Tibial nerve (tissue), 4 donors: ENCODE measurements around the gene PLXNA4. TPM values are rescaled to one million over a fixed set of nuclear protein-coding genes. Genes with fewer than 3 reads are reported as not detected.

ENCODE experiments used
- DNase-seq, 2 donors: peaks; one replicate each; pipeline ENCODE4 v3.0.0-alpha.2; 2019; ENCODE audit warnings: low spot score in 2 of 2
- H3K27ac ChIP-seq, 4 donors: fragments of 200-600 bp; sonication (generic) in 3 of 4; one replicate each; pipeline ENCODE4 v1.5.1; 2017 to 2019; ENCODE audit warnings: mild to moderate bottlenecking in 1 of 4
- H3K27me3 ChIP-seq, 2 donors: fragments of 200-600 bp; sonication (generic) in 1 of 2; one replicate each; pipeline versions ENCODE4 v1.5.1 to v1.6.0; 2017 to 2019
- H3K36me3 ChIP-seq, 3 donors: fragments of 200-600 bp; sonication (generic); one replicate each; pipeline ENCODE4 v1.5.1; 2018 to 2019
- H3K4me1 ChIP-seq, 4 donors: fragments of 200-600 bp; sonication (generic) in 3 of 4; one replicate each; pipeline ENCODE4 v1.5.1; 2017 to 2019
- H3K4me3 ChIP-seq, 4 donors: fragments of 200-600 bp; sonication (generic) in 3 of 4; one replicate each; pipeline ENCODE4 v1.5.1; 2017 to 2019; ENCODE audit warnings: mild to moderate bottlenecking in 1 of 4, moderate library complexity in 1 of 4
- H3K9me3 ChIP-seq, 4 donors: fragments of 200-600 bp; sonication (generic) in 3 of 4; one replicate each; pipeline ENCODE4 v1.5.1; 2017 to 2019
- CTCF ChIP-seq, 5 experiments: fragments of 200-600 bp in 3 of 5; fragments of 450-650 bp in 2 of 5; sonication (generic) in 3 of 5; IDR thresholded peaks; one replicate each; pipeline ENCODE4 v1.5.1; 2016 to 2019; ENCODE audit warnings: antibody characterized with exemption in 5 of 5, mild to moderate bottlenecking in 3 of 5, moderate library complexity in 2 of 5
- EP300 ChIP-seq, 2 donors: sonication (generic); formaldehyde crosslinking; IDR thresholded peaks; one replicate each; pipeline ENCODE4 v1.6.1; 2017; ENCODE audit warnings: antibody characterized with exemption in 2 of 2, mild to moderate bottlenecking in 1 of 2
- POLR2A ChIP-seq, 2 donors: fragments of 450-650 bp; IDR thresholded peaks; one replicate each; pipeline ENCODE4 v1.6.1; 2017; ENCODE audit warnings: antibody characterized with exemption in 2 of 2, mild to moderate bottlenecking in 2 of 2, moderate library complexity in 2 of 2
- WGBS, 2 donors: methylation state at CpG; one replicate each; pipeline ENCODE4 v1.1.5; 2018; 5-methylcytosine and 5-hydroxymethylcytosine counted together
- total RNA-seq, 4 donors: library from RNA; depleted of rRNA; stranded (reverse); fragments of >200 nt; gene quantifications; one replicate each; pipeline ENCODE4 v1.1.0, GENCODE V29; 2016

Gene PLXNA4
- total RNA-seq, 4 donors from 2014 or later, result 12.6 to 32.4 (median 13.7) TPM

DNA sequence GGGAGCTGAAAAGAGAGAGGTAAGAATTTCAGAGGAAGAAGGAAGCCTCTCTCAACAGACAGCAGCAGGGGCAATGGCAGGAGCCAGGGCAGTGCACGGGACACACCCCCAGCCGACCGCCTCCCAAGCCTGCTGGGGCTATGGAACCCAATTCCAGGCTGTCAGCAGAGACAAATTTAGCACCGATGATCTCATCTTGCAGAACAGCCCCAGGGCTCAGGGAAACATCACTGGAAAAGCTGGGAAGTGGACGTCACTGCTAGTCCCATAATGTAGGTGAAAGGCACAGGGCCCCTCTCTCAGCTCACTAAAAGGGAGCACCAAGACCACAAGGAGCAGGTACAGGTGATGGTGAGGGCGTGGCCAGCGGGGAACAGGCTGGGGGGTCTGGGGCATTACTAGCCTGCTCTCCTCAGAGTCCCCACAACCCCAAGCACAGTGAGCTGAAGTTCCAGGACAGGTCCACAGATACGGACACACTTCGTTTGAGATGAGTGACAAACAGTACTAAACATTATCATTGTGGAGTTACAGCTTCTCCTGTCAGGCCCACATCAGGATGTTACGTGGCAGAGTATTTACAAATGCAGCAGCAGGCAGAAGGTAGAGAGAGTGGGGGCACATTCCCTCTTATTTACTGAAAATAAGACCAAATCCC is 103.7 kb downstream of the PLXNA4 start:
- peaks cover 0 to 24% (median 0%) of the 10 kb centered on the region in 4 donors for H3K4me1 ChIP-seq
- DNase-seq, result no peak
- H3K27ac ChIP-seq, result peak overlapping the region in 2 of 4 donors; percentile 16 to 68
- H3K27me3 ChIP-seq, result peaks cover 0 to 5% of the 10 kb centered on the region in 2 donors
- WGBS, 2 donors, result 42 to 45% methylated on average over 10 of the region's 10 CpGs
- TF ChIP-seq CTCF (IDR thresholded peaks at IDR 0.05) (no peak), POLR2A (IDR thresholded peaks at IDR 0.05) (no peak), EP300 (IDR thresholded peaks at IDR 0.05) (no peak)
- no peaks in the 10 kb centered on the region for H3K36me3 ChIP-seq
- H3K9me3 ChIP-seq, result no peaks in the 10 kb centered on the region
- H3K4me3 ChIP-seq, result no peak overlapping the region

DNA sequence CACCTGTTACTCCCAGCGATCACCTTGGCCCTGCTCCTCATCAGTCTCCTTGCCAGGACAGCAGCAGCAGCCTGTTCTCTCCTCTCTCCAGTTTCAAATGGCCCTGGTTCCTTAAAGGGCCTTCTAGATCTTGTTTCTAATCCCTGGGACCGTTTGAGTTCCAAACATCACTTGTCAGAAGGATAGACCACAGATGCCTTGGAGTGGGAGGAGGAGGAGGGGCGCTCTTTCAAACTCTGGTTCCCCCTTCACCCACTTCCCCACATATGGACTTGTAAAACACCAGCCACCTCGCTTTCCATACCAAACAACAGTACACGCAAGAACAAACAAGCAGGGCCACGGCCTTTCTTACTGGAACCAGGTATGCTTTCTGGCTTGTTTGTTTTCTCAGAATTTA is 104.8 kb downstream of the PLXNA4 start:
- no peaks in the 10 kb centered on the region for H3K9me3 ChIP-seq
- peaks cover 0 to 5% of the 10 kb centered on the region in 2 donors for H3K27me3 ChIP-seq
- TF ChIP-seq POLR2A (IDR thresholded peaks at IDR 0.05), result no peak
- no peak for TF ChIP-seq EP300 (IDR thresholded peaks at IDR 0.05)
- TF ChIP-seq CTCF (IDR thresholded peaks at IDR 0.05), result no peak
- peak overlapping the region in 1 of 4 donors; percentile 68 for H3K27ac ChIP-seq
- H3K4me3 ChIP-seq, result no peak overlapping the region
- WGBS, 2 donors, result 78 to 85% methylated on average over 6 of the region's 6 CpGs
- DNase-seq, result no peak
- no peaks in the 10 kb centered on the region for H3K36me3 ChIP-seq
- peaks cover 0 to 24% (median 0%) of the 10 kb centered on the region in 4 donors for H3K4me1 ChIP-seq

DNA sequence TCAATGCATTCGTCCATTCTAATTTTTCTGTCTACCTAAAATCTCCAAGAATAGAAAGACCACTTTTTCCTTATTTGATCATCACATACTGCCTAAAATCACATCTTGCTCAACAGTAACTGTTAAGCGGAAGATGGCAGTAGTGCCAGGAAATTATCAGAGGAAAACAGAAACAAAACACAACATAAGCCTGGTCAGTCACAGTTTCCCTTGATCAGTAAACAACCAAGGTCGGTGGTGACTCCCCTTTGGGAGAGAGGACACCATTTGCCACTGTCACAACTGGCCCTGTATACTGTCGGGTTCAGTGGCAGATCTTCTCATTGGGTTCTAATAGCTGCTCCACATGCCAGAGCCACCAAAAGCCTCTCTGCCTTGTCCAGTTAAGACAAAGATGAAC is 106.6 kb downstream of the PLXNA4 start:
- H3K4me3 ChIP-seq, result no peak overlapping the region
- peaks cover 0 to 5% of the 10 kb centered on the region in 2 donors for H3K27me3 ChIP-seq
- H3K4me1 ChIP-seq, result peaks cover 0 to 20% (median 0%) of the 10 kb centered on the region in 4 donors
- TF ChIP-seq EP300 (IDR thresholded peaks at IDR 0.05) (no peak), POLR2A (IDR thresholded peaks at IDR 0.05) (no peak), CTCF (IDR thresholded peaks at IDR 0.05) (no peak)
- H3K9me3 ChIP-seq, result no peaks in the 10 kb centered on the region
- H3K27ac ChIP-seq, result no peak overlapping the region
- DNase-seq, result no peak
- no peaks in the 10 kb centered on the region for H3K36me3 ChIP-seq
- 71 to 79% methylated on average over 4 of the region's 4 CpGs for WGBS, 2 donors

GRCh38 chr7:132469264-132469663 is 107.0 kb downstream of the PLXNA4 start:
- DNase-seq, result no peak
- Histone ChIP-seq H3K9me3 (no peaks in the 10 kb centered on the region), H3K27ac (no peak overlapping the region), H3K4me3 (no peak overlapping the region), H3K36me3 (no peaks in the 10 kb centered on the region), H3K27me3 (peaks cover 0 to under 1% of the 10 kb centered on the region in 2 donors), H3K4me1 (peaks cover 0 to 20% (median 0%) of the 10 kb centered on the region in 4 donors)
- WGBS, 2 donors, result 58 to 95% methylated on average over 1 of the region's 1 CpG
- TF ChIP-seq POLR2A (IDR thresholded peaks at IDR 0.05) (no peak), CTCF (IDR thresholded peaks at IDR 0.05) (no peak), EP300 (IDR thresholded peaks at IDR 0.05) (no peak)

GRCh38 chr7:132466367-132466766 is 109.9 kb downstream of the PLXNA4 start:
- no peak overlapping the region for H3K4me3 ChIP-seq
- no peak for DNase-seq
- H3K27ac ChIP-seq, result no peak overlapping the region
- WGBS, 2 donors, result 83 to 89% methylated on average over 6 of the region's 6 CpGs
- no peaks in the 10 kb centered on the region for H3K9me3 ChIP-seq
- no peaks in the 10 kb centered on the region for H3K27me3 ChIP-seq
- TF ChIP-seq EP300 (IDR thresholded peaks at IDR 0.05) (no peak), POLR2A (IDR thresholded peaks at IDR 0.05) (no peak), CTCF (IDR thresholded peaks at IDR 0.05) (no peak)
- peaks cover 0 to under 1% (median 0%) of the 10 kb centered on the region in 4 donors for H3K4me1 ChIP-seq
- H3K36me3 ChIP-seq, result no peaks in the 10 kb centered on the region
